GM12892 (cell line): Measurements from ENCODE around the gene IRX2.

Source experiments
- DNase-seq: peaks from one replicate; pipeline ENCODE4 v3.0.0; 2011; ENCODE audit not compliant: insufficient read length
- FAIRE-seq: peaks from 2 replicates; lab custom pipeline; 2011; peaks lifted over from hg19 to GRCh38; lab: Jason Lieb, UNC
- POLR2A ChIP-seq: IDR thresholded peaks from 2 replicates; pipeline ENCODE4 v1.6.1; 2011; ENCODE audit warnings: low read depth, low read length, control low read depth
- POLR2AphosphoS5 ChIP-seq: IDR thresholded peaks from 2 replicates; pipeline ENCODE4 v1.6.1; 2011; ENCODE audit warnings: low read depth, low read length, control low read depth
- TAF1 ChIP-seq: IDR thresholded peaks from 2 replicates; pipeline ENCODE4 v1.6.1; 2011; ENCODE audit warnings: low read depth, mild to moderate bottlenecking, control low read depth, low read length, borderline replicate concordance

Gene IRX2

DNA sequence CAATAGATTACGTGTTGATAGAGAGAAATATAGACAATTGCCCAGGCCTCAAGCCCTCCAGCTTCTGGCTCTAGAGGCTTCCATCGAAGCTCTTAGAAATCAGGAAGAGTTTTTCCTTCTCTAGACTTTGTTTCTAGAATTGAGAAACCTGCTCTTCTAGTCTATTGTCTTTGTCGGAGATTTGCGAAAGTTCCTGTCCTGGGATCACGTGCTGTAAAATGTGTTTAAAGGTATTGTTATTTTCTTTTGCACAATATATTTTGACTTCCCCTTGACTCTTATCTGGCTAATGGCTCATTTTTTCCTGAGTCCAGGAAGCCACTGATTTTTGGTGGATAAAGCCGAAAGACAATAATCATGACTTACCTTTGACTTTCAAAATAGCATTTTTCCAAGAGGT is 32.1 kb downstream of the IRX2 start:
- FAIRE-seq: no peak
- DNase-seq: no peak
- no peak for TF ChIP-seq TAF1
- no peak for TF ChIP-seq POLR2A
- no peak for TF ChIP-seq POLR2AphosphoS5

DNA sequence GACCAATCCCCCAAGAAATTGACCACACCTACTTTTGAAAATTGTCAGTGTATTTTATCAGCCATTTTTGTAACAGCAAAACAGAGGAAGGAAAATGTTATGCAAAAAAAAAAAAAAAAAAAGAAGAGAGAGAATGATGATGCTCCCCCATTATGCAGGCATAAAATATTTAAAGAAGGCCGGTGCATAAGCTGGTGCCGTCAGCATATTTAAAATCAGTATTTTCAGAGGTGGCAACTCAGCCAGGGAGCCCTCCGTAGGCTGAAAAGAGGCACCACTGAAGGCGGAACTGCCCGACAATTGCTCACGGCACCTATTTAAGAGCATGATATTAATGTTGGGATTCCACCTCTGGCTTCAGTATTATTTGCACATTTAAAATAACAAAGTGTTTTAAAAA is 33.4 kb downstream of the IRX2 start:
- TF ChIP-seq TAF1 (no peak), POLR2A (no peak), POLR2AphosphoS5 (no peak)
- no peak for FAIRE-seq

DNA sequence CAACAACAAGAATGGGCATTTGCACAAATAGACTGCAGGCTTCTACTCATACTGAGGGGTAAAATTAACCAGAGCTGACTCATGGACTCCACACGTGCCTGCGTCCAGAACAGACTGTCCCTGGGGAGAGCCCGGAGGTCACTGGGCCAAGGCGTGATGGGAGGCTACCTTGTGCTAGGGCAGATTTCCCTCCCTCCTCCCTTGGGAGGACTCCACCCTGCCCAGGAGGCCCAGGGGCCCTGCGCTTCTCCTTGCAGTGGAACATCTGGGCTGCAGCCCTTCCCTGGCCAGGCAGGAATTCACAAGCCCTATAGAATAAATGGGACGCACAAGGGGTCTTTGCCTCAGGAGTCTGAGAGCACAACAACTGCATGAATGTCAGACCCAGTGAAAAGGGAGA is 35.6 kb downstream of the IRX2 start:
- DNase-seq: no peak
- FAIRE-seq: no peak
- no peak for TF ChIP-seq POLR2A

More for the DNA sequence above, 33.4 kb downstream of the IRX2 start:
- no peak for DNase-seq

DNA sequence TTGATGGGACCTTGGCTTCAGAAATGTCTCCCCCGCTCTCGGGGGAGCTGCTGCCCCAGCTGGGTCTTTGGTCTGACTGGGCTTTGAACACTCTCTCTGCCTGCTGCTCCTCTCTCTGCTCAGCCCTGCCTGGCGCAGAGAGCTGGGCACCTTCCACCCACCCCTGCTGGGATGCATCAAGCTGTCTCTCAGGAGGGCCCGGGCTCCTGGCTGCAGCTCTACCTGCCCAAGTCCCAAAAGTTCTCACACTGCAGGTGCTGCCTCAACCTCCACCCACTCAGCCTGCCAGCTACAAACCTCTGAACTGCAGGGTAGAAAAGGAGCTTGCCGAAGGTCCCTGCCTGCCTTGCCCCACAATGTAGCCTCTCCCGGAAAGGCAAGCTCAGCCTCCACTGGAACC is 36.7 kb downstream of the IRX2 start:
- TF ChIP-seq TAF1 (no peak), POLR2AphosphoS5 (no peak), POLR2A (no peak)
- DNase-seq: no peak
- FAIRE-seq: no peak

DNA sequence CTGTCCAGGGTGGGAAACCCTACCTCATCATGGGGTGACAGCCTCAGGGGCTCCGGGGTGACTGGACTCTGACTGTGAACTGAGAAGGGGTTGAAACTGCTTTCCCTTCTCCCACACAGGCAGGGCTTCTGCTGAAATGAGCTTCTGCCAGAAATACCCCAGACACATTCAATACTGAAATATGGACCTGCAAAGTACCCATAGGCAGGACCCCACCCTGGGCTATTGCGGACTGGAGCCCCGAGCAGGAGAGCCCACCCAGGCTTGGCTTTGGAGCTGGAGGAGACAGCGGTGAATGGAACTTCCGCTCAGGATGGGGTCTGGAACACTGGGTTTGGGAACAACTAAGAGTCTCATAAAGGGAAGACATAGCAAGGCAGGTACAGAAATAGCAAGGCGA is 37.5 kb downstream of the IRX2 start:
- TF ChIP-seq POLR2A: no peak
- TF ChIP-seq TAF1: no peak
- no peak for TF ChIP-seq POLR2AphosphoS5
- DNase-seq: no peak
- FAIRE-seq: no peak

DNA sequence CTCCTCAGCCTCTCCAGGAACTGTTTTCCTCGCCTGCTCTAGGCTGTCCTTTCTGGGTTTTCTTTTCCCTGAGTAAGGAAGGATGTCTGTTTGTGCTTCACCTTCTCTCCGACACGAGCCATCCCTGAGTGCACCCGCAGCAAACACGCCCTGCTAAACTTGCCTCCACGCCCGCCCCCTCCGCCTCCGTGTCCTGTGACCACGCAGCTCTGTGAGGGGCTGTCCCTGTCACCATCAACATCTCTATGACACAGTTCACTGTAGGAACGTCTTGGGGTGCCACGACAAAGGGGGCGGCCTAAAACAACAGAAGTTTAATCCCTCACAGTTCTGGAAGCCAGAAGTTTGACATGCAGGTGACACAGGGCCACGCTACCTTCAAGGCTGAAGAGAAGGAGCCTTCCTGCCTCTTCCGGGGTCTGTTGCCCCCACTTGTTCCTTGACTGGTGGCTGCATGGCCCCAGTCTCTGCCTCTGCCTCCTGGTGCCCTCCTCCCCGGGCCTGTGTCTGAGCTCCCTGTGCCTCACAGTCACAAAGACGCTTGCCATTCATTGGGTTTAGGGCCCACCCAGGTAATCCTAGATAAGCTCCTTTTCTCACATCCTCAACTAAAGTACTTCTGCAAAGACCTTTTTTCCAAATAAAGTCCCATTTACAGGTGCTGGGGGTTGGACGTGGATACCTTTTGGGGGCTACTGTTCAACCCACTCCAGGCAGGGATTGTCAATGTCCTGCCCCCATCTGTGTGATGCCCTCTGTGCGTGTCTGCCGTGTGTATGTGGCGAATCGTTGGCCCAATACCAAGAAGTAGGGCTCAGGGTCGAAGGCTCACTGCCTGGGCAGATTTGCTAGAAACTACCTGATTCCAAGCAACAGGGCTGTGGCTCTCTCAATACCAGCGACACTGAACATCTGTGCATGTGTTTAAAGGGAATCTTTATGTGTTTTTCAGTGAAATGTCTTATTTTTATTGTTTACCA is 39.7 kb downstream of the IRX2 start:
- FAIRE-seq (no peak), DNase-seq (no peak)
- no peak for TF ChIP-seq POLR2A
- TF ChIP-seq TAF1: no peak
- TF ChIP-seq POLR2AphosphoS5: no peak

DNA sequence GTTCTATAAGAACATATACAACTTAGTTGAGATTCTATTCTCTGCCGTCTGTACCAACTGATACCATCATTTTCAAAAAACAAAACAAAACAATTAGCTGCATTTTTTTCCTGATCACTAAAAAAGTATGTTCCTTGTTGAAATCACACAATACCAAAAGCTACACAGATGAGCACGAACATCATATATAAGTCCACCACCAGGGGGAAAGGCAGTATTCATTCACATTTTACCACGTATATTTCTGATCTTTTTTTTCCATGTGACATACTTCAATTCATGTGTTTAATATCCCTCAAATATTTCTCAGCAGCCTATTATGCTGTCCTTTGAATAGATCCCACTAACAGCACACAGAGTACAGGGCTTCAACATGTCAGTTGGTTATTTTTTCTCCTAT is 40.6 kb downstream of the IRX2 start:
- no peak for TF ChIP-seq POLR2A
- TF ChIP-seq TAF1: no peak
- TF ChIP-seq POLR2AphosphoS5: no peak
- no peak for DNase-seq
- no peak for FAIRE-seq

DNA sequence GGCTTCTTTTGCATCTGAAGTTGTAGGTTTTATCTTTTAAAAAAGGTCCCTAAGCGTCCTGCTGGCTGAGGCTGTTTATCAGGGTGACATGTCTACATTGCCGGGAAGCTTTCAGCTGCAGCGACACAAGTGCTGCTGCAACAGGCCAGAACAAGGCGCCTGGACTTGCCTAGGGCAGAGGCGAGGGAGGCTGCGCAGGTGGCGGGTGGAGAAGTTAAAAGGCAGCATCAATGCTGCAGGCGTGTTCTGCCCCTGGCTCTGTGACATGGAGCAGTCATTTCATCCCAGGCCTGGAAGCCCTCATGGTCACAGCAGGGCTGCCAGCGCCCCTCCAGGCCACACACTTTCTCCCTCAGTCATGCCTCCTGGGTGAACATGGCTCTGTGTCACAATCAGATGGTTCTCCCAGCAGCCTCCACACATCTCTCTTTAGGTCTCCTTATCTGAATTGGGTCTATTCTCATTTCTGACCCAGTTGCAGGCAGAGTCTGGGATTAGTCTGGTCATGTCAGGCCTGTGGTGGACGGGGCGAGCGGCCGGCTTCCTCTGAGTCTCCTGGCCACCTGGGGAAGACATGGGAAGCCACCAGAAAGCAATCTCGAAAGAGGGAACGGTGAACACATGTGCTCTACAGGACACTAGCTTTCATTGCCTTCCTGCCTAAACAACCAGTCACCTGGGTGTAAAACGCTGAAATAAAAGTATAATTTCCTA is 41.3 kb downstream of the IRX2 start:
- FAIRE-seq (no peak), DNase-seq (no peak)
- TF ChIP-seq POLR2A (no peak), POLR2AphosphoS5 (no peak), TAF1 (no peak)

DNA sequence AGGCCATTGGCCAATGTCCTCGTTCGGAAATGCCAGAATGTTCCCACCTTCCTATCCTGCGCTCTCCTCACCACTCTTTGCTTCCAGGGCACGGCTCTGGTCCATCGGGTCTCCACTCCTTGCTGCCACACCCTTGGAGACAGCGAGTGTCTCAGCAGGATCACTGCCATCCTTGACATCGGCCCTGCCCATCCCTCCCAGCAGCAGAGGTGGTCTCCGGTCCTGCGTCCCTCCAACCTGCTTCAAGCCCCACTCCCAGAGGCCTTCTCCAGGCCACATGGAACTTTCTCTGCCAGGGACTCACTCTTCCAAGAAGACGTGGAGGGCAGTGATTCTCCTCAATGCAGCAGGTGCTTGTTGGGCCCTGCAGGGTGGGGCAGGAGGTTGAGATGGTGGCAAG is 42.7 kb downstream of the IRX2 start:
- TF ChIP-seq POLR2AphosphoS5 (no peak), POLR2A (no peak), TAF1 (no peak)
- FAIRE-seq: no peak

DNA sequence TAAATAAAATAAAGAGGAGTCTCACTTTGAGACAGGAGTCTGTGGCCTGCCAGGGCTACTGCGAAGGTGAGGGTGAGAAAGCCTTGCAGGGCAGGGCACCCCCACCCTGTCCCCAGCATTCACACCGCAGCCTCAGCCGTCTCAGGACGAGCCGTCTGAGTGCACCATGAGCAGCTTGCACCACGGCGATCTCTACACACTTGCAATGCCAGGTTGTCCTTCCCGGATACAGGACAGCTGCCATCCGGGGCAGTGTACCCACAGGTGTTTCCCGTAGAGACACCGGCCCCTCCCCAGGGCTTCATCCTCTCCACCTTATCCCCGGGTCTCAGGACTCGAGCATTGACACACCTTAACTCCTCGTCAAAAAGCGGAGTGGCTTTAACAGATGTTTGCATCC is 43.3 kb downstream of the IRX2 start:
- FAIRE-seq (no peak), DNase-seq (no peak)
- TF ChIP-seq POLR2AphosphoS5 (no peak), TAF1 (no peak)

More for the DNA sequence above, 42.7 kb downstream of the IRX2 start:
- DNase-seq: no peak

DNA sequence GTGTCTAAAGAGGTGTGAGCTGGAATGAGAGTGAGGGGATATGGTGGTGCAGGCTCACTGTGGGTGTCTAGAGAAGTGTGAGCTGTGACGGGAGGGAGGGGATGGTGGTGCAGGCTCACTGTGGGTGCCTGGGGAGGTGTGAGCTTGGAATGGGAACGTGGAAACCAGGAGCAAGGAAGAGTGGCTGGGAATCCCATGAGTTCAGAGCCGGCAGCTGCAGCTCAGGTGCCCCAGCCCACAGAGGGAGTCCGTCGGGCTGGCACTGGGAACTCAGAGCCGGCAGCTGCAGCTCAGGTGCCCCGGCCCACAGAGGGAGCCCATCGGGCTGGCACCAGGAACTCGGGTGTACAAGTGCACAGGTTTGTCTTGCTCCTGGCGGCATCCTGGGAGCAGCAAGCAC is 45.6 kb downstream of the IRX2 start:
- FAIRE-seq (no peak), DNase-seq (no peak)
- TF ChIP-seq TAF1: no peak
- no peak for TF ChIP-seq POLR2AphosphoS5
- no peak for TF ChIP-seq POLR2A

DNA sequence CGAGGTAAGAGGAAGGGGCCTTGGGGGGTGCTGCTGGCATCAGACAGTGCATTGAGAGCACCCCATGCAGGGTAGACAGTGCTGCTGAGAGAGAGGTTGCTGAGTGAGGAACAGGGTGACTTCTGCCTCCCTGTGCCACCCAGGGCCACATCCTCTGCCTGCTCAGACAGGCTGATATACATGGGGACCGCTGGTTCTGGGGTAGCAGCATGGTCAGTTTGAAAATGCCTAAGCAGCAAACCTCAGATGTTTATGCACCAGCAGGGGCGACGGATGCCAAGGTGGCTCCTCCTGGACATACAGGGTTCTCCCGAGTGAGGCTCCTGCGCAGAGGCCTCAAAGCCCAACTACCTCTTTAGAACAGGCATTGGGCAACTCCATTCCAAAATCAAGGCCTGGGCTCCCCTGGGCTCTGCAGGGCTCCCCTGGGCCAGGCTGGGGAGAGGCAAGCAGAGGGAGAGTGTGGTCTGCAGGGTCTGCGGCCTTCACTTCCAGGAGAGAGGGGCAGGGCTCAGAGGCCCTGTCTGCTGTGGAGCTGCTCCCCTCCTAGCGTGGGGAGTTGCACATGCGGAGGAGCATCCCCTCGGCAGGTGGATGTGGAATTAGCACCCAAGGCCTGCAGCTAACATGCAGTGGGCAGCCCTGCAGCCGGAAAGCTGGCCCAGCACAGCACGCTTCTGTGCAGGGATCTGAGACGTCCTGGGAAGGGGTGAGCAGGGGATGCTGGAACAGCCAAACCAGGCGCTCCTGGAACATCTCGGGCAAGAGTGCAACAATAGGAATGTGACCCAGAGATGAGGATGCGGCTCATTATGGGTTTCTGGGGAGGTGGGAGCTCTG is 46.5 kb downstream of the IRX2 start:
- no peak for DNase-seq
- no peak for FAIRE-seq
- no peak for TF ChIP-seq TAF1
- TF ChIP-seq POLR2AphosphoS5: no peak
- no peak for TF ChIP-seq POLR2A

DNA sequence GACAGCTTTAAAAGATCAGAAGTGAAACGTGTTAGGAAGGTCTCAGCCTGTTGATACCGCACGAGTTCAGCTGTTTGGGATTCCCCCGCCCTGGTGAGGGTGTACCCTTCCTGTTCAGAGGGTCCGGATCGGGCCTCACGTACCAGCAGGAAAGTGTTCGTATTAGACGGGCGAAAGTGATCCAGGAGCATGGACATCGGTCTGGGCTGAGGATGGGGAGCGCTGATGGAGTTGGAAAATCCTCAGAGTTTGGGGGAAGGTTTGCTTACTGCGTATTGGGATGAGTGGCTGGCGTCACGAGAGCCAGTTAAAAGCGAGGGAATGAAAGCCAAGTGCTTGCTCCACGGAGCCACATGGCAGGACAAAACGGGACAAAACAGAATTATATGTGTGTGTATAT is 47.4 kb downstream of the IRX2 start:
- DNase-seq (no peak), FAIRE-seq (no peak)
- TF ChIP-seq TAF1: no peak
- TF ChIP-seq POLR2AphosphoS5: no peak
- no peak for TF ChIP-seq POLR2A
